NCI-H1436 treated with DMSO at 0.1 percent for 48 hours (cell line): ENCODE measurements around the gene TIMP4.

ENCODE experiments used
- DNase-seq: peaks from one replicate; lab custom pipeline; 2025; lab: John Stamatoyannopoulos, UW

Gene TIMP4

GRCh38 chr3:12147049-12147780 is 11.5 kb downstream of the TIMP4 start:
- DNase-seq: no peak

GRCh38 chr3:12143949-12144504 is 14.7 kb downstream of the TIMP4 start:
- no peak for DNase-seq

- DNase-seq: no peak
Measured at GRCh38 chr3:12142476-12142875, 16.2 kb downstream of the TIMP4 start.

- no peak for DNase-seq
Measured at GRCh38 chr3:12141350-12141749, 17.4 kb downstream of the TIMP4 start.

GRCh38 chr3:12139111-12139511 is 19.6 kb downstream of the TIMP4 start:
- DNase-seq: no peak

GRCh38 chr3:12138044-12138443 is 20.7 kb downstream of the TIMP4 start:
- DNase-seq: no peak

GRCh38 chr3:12136371-12136770 is 22.3 kb downstream of the TIMP4 start:
- DNase-seq: no peak

- no peak for DNase-seq
Measured at GRCh38 chr3:12135029-12135657, 23.6 kb downstream of the TIMP4 start.

GRCh38 chr3:12132881-12133280 is 25.8 kb downstream of the TIMP4 start:
- DNase-seq: no peak

- DNase-seq: no peak
Measured at GRCh38 chr3:12131351-12132090, 27.2 kb downstream of the TIMP4 start.

- DNase-seq: no peak
Measured at GRCh38 chr3:12127391-12127790, 31.3 kb downstream of the TIMP4 start.

- no peak for DNase-seq
Measured at GRCh38 chr3:12125772-12126171, 32.9 kb downstream of the TIMP4 start.

GRCh38 chr3:12121466-12121865 is 37.2 kb downstream of the TIMP4 start:
- DNase-seq: no peak

- no peak for DNase-seq
Measured at GRCh38 chr3:12120374-12121140, 38.2 kb downstream of the TIMP4 start.

- no peak for DNase-seq
Measured at GRCh38 chr3:12117473-12117872, 41.2 kb downstream of the TIMP4 start.

- DNase-seq: no peak
Measured at GRCh38 chr3:12116870-12117269, 41.8 kb downstream of the TIMP4 start.

GRCh38 chr3:12115849-12116248 is 42.9 kb downstream of the TIMP4 start:
- no peak for DNase-seq

GRCh38 chr3:12115104-12115503 is 43.6 kb downstream of the TIMP4 start:
- no peak for DNase-seq

GRCh38 chr3:12114251-12114650 is 44.5 kb downstream of the TIMP4 start:
- DNase-seq: no peak

GRCh38 chr3:12107071-12107713 is 51.5 kb downstream of the TIMP4 start:
- no peak for DNase-seq
